Liver (tissue), 9 donors: ENCODE measurements around the gene TMEM51. TPM values are rescaled to one million over a fixed set of nuclear protein-coding genes. Genes with fewer than 3 reads are reported as not detected.

Experiments
- DNase-seq: peaks from one replicate; pipeline ENCODE4 v3.0.0-alpha.2; 2017; ENCODE audit warnings: low spot score
- H3K27ac ChIP-seq, 2 donors: one replicate each; pipeline ENCODE4 v1.7.0; 2013; ENCODE audit warnings: inconsistent platforms in 2 of 2, low read length in 2 of 2, control low read depth in 1 of 2, low read depth in 1 of 2, mild to moderate bottlenecking in 1 of 2
- H3K27me3 ChIP-seq, 4 donors: one replicate each; pipeline versions ENCODE4 v1.6.1 to v1.7.0; 2013; ENCODE audit warnings: low read length in 3 of 4, inconsistent platforms in 1 of 4, mild to moderate bottlenecking in 1 of 4, moderate library complexity in 1 of 4; ENCODE audit not compliant: control insufficient read depth in 4 of 4, insufficient read depth in 4 of 4
- H3K36me3 ChIP-seq, 4 donors: one replicate each; pipeline versions ENCODE4 v1.6.1 to v1.7.0; 2013; ENCODE audit warnings: low read length in 3 of 4, mild to moderate bottlenecking in 3 of 4, low read depth in 1 of 4, moderate library complexity in 1 of 4; ENCODE audit not compliant: control insufficient read depth in 4 of 4, insufficient read depth in 3 of 4
- H3K4me1 ChIP-seq, 4 donors: one replicate each; pipeline versions ENCODE4 v1.6.1 to v1.7.0; 2013; ENCODE audit warnings: low read length in 3 of 4, mild to moderate bottlenecking in 3 of 4, moderate library complexity in 1 of 4; ENCODE audit not compliant: control insufficient read depth in 4 of 4, insufficient read depth in 4 of 4
- H3K4me3 ChIP-seq, 3 donors: one replicate each; pipeline versions ENCODE4 v1.6.1 to v1.7.0; 2013; ENCODE audit warnings: low read length in 3 of 3, control low read depth in 1 of 3, low read depth in 1 of 3, mild to moderate bottlenecking in 1 of 3
- H3K9ac ChIP-seq, 2 donors: one replicate each; pipeline ENCODE4 v1.7.0; 2013; ENCODE audit warnings: low read length in 2 of 2, mild to moderate bottlenecking in 2 of 2, moderate library complexity in 2 of 2, control low read depth in 1 of 2, low read depth in 1 of 2
- H3K9me3 ChIP-seq, 4 donors: one replicate each; pipeline versions ENCODE4 v1.6.1 to v1.7.0; 2013; ENCODE audit warnings: low read length in 3 of 4; ENCODE audit not compliant: control insufficient read depth in 4 of 4
- CTCF ChIP-seq: fragments of 150-350 bp; IDR thresholded peaks from 2 replicates; pipeline ENCODE4 v1.5.1; 2017; ENCODE audit warnings: improper control_type of control experiment, low read depth, low read length; ENCODE audit not compliant: missing input control
- EGR1 ChIP-seq, 2 donors: IDR thresholded peaks; 2 replicates each; pipeline ENCODE4 v1.6.1; 2016 to 2018; ENCODE audit warnings: antibody characterized with exemption in 2 of 2, low read depth in 2 of 2
- FOXA1 ChIP-seq: IDR thresholded peaks from 2 replicates; pipeline ENCODE4 v1.6.1; 2016; ENCODE audit warnings: antibody characterized with exemption
- FOXA2 ChIP-seq: IDR thresholded peaks from 2 replicates; pipeline ENCODE4 v1.6.1; 2016; ENCODE audit warnings: antibody characterized with exemption
- GABPA ChIP-seq, 2 donors: IDR thresholded peaks in 1 of 2; conservative IDR thresholded peaks in 1 of 2; 2 replicates each; pipeline ENCODE4 v1.6.1; 2016; ENCODE audit warnings: antibody characterized with exemption in 2 of 2, mild to moderate bottlenecking in 1 of 2, moderate library complexity in 1 of 2
- HNF4A ChIP-seq, 2 donors: conservative IDR thresholded peaks; 2 replicates each; pipeline ENCODE4 v1.6.1; 2016; ENCODE audit warnings: antibody characterized with exemption in 2 of 2, mild to moderate bottlenecking in 2 of 2
- HNF4G ChIP-seq: IDR thresholded peaks from 2 replicates; pipeline ENCODE4 v1.6.1; 2016; ENCODE audit warnings: antibody characterized with exemption
- NR2F2 ChIP-seq: IDR thresholded peaks from 2 replicates; pipeline ENCODE4 v1.6.1; 2016; ENCODE audit warnings: antibody characterized with exemption
- REST ChIP-seq: IDR thresholded peaks from 2 replicates; pipeline ENCODE4 v1.6.1; 2016; ENCODE audit warnings: antibody characterized with exemption, mild to moderate bottlenecking
- RXRA ChIP-seq, 2 donors: IDR thresholded peaks; 2 replicates each; pipeline ENCODE4 v1.6.1; 2017 to 2018; ENCODE audit warnings: antibody characterized with exemption in 2 of 2, mild to moderate bottlenecking in 1 of 2
- WGBS: extraction: QIAGEN DNeasy Blood & Tissue Kit; methylation state at CpG from one replicate; pipeline ENCODE4 v1.1.7; 2013; 5-methylcytosine and 5-hydroxymethylcytosine counted together
- polyA plus RNA-seq, 2 donors: library from polyadenylated mRNA; stranded (reverse) in 1 of 2; unstranded in 1 of 2; fragments of 200-250 nt in 1 of 2; fragments of >200 nt in 1 of 2; fragmentation: Nextera tagmentation in 1 of 2; extraction: Ambion mirVana in 1 of 2; gene quantifications; one replicate each; pipeline versions ENCODE4 v1.2.1 to v1.2.3, GENCODE V29; 2013 to 2015
- total RNA-seq, 2 donors: library from RNA; depleted of rRNA; stranded (reverse); fragments of >200 nt; gene quantifications; one replicate each; pipeline ENCODE4 v1.2.3, GENCODE V29; 2014
- TF ChIP-seq, protein P1 (sequence below): IDR thresholded peaks from 2 replicates; pipeline ENCODE4 v1.6.1; 2016; ENCODE audit warnings: antibody characterized with exemption
- TF ChIP-seq, protein P2 (sequence below): IDR thresholded peaks from 2 replicates; pipeline ENCODE4 v1.6.1; 2016; ENCODE audit warnings: antibody characterized with exemption
- donor health status: healthy.
- donor health status: healthy.
- donor health status: healthy.
- donor health status: healthy.
- donor health status: healthy.

Gene TMEM51
- total and polyA plus RNA-seq, 4 donors = 1.3 to 2.7 (median 1.9) TPM

DNA sequence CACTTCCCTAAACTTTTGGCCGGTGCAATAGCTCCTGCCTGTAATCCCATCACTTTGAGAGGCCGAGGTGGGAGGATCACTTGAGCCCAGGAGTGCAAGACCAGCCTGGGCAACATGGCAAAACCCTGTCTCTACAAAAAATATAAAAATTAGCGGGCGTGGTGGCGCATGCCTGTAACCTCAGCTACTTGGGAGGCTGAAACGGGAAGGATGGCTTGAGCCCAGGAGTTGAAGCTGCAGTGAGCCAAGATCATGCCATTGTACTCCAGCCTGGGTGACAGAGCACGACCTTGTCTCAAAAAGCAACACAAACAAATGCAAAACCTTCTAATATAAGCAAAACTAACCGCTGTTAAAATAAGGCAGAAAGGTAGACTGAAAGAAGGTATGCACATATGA, 25.9 kb downstream of the TMEM51 start:
- Histone ChIP-seq H3K9ac (no peak overlapping the region), H3K27ac (peak overlapping the region; percentile 73 to 81), H3K4me1 (peaks cover 0 to 3% (median 1%) of the 10 kb centered on the region in 4 donors)

More for the DNA sequence above, 25.9 kb downstream of the TMEM51 start:
- Histone ChIP-seq H3K9me3 (no peaks in the 10 kb centered on the region), H3K27me3 (peaks cover 0 to 5% (median 0%) of the 10 kb centered on the region in 4 donors), H3K4me3 (no peak overlapping the region), H3K36me3 (no peaks in the 10 kb centered on the region)
- 77% methylated on average over 8 of the region's 8 CpGs for WGBS
- DNase-seq = no peak
- TF ChIP-seq, protein P1, sequence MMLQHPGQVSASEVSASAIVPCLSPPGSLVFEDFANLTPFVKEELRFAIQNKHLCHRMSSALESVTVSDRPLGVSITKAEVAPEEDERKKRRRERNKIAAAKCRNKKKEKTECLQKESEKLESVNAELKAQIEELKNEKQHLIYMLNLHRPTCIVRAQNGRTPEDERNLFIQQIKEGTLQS = no peak
- TF ChIP-seq EGR1 (IDR thresholded peaks at IDR 0.05; ENCODE audit: low read depth in 2 of 2) (no peak), RXRA (IDR thresholded peaks at IDR 0.05) (no peak), CTCF (no peak), FOXA2 (no peak), GABPA (IDR thresholded peaks at IDR 0.05 in 1 of 2, conservative IDR thresholded peaks at IDR 0.05 in 1 of 2) (no peak), HNF4G (no peak), REST (no peak), FOXA1 (no peak), NR2F2 (no peak), HNF4A (conservative IDR thresholded peaks at IDR 0.05) (no peak)
- TF ChIP-seq, protein P2, sequence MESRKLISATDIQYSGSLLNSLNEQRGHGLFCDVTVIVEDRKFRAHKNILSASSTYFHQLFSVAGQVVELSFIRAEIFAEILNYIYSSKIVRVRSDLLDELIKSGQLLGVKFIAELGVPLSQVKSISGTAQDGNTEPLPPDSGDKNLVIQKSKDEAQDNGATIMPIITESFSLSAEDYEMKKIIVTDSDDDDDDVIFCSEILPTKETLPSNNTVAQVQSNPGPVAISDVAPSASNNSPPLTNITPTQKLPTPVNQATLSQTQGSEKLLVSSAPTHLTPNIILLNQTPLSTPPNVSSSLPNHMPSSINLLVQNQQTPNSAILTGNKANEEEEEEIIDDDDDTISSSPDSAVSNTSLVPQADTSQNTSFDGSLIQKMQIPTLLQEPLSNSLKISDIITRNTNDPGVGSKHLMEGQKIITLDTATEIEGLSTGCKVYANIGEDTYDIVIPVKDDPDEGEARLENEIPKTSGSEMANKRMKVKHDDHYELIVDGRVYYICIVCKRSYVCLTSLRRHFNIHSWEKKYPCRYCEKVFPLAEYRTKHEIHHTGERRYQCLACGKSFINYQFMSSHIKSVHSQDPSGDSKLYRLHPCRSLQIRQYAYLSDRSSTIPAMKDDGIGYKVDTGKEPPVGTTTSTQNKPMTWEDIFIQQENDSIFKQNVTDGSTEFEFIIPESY = no peak
